SK-N-SH (cell line): ENCODE measurements around the gene ZNF836.

Experiments
- CHD2 ChIP-seq: fragments of 150-350 bp; IDR thresholded peaks from 2 replicates; pipeline ENCODE4 v1.6.1; 2018; ENCODE audit warnings: low read length; ENCODE audit not compliant: partially characterized antibody
- CTCF ChIP-seq: fragments of 200-600 bp; sonication (generic); IDR thresholded peaks from 2 replicates; pipeline ENCODE4 v1.6.1; 2017; ENCODE audit warnings: antibody characterized with exemption, mild to moderate bottlenecking, moderate library complexity
- EP300 ChIP-seq, 2 experiments: IDR thresholded peaks; 2 replicates each; pipeline versions ENCODE4 v1.4.0 to v1.6.1; 2012; ENCODE audit warnings: borderline replicate concordance in 1 of 2, low read depth in 1 of 2, low read length in 1 of 2
- FOSL2 ChIP-seq: IDR thresholded peaks from 2 replicates; pipeline ENCODE4 v1.4.0; 2012; ENCODE audit warnings: low read depth, mild to moderate bottlenecking, moderate library complexity, borderline replicate concordance
- JUND ChIP-seq: IDR thresholded peaks from 2 replicates; pipeline ENCODE4 v1.4.0; 2012
- USF2 ChIP-seq: fragments of 150-350 bp; IDR thresholded peaks from 2 replicates; pipeline ENCODE4 v1.6.1; 2017; ENCODE audit warnings: antibody characterized with exemption, low read length, low read depth, borderline replicate concordance

- no peak for TF ChIP-seq CTCF
- TF ChIP-seq EP300 (IDR thresholded peaks at IDR 0.05; ENCODE audit: borderline replicate concordance in 1 of 2, low read depth in 1 of 2, low read length in 1 of 2), result no peak
- TF ChIP-seq JUND, result no peak
- TF ChIP-seq FOSL2, result no peak
- no peak for TF ChIP-seq CHD2
- no peak for TF ChIP-seq USF2
Observed at GRCh38 chr19:52171321-52172169, at the start of gene ZNF836.
